Heart left ventricle (tissue), 16 donors: Measurements from ENCODE around the gene ABI1. TPM values are rescaled to one million over a fixed set of nuclear protein-coding genes. Genes with fewer than 3 reads are reported as not detected.

Experiments
- ATAC-seq, 4 donors: fragments of 200-7000 bp; cut with Tn5 transposase; one replicate each; pipeline ENCODE4 v1.9.1; 2020 to 2022; ENCODE audit warnings: moderate library complexity in 4 of 4, mild to moderate bottlenecking in 3 of 4, moderate number of reproducible peaks in 1 of 4
- DNase-seq, 5 donors: peaks; one replicate each; pipeline ENCODE4 v3.0.0-alpha.2; 2020
- H3K27ac ChIP-seq, 12 donors: fragments of 200-600 bp; sonication (generic) in 4 of 12; one replicate each; pipeline versions ENCODE4 v1.5.0 to v1.8.0; 2016 to 2022; ENCODE audit warnings: mild to moderate bottlenecking in 2 of 12
- H3K27me3 ChIP-seq, 9 donors: fragments of 200-600 bp; sonication (generic) in 2 of 9; one replicate each; pipeline versions ENCODE4 v1.5.1 to v1.8.0; 2016 to 2022; ENCODE audit warnings: mild to moderate bottlenecking in 3 of 9
- H3K36me3 ChIP-seq, 9 donors: fragments of 200-600 bp; sonication (generic) in 2 of 9; one replicate each; pipeline versions ENCODE4 v1.5.0 to v1.8.0; 2018 to 2022; ENCODE audit warnings: mild to moderate bottlenecking in 2 of 9
- H3K4me1 ChIP-seq, 12 donors: fragments of 200-600 bp; sonication (generic) in 4 of 12; one replicate each; pipeline versions ENCODE4 v1.5.0 to v1.8.0; 2016 to 2022; ENCODE audit warnings: mild to moderate bottlenecking in 3 of 12
- H3K4me3 ChIP-seq, 12 donors: fragments of 200-600 bp; sonication (generic) in 4 of 12; one replicate each; pipeline versions ENCODE4 v1.5.0 to v1.8.0; 2017 to 2022; ENCODE audit warnings: mild to moderate bottlenecking in 9 of 12, moderate library complexity in 4 of 12
- H3K9me3 ChIP-seq, 12 donors: fragments of 200-600 bp; sonication (generic) in 4 of 12; one replicate each; pipeline versions ENCODE4 v1.5.0 to v1.8.0; 2016 to 2022; ENCODE audit warnings: mild to moderate bottlenecking in 1 of 12
- POLR2A ChIP-seq, 2 donors: fragments of 450-650 bp; IDR thresholded peaks; one replicate each; pipeline ENCODE4 v1.6.1; 2017; ENCODE audit warnings: antibody characterized with exemption in 2 of 2, mild to moderate bottlenecking in 2 of 2, moderate library complexity in 2 of 2
- WGBS, 4 donors: extraction: QIAGEN DNeasy Blood & Tissue Kit in 2 of 4; methylation state at CpG; one replicate each; pipeline versions ENCODE4 v1.1.5 to v1.1.7; 2013 to 2018; 5-methylcytosine and 5-hydroxymethylcytosine counted together
- intact Hi-C, 10 donors: fragments of 100-400 bp; cut with DNase I; formaldehyde crosslinking; loops; one replicate each; pipeline versions ENCODE4 v1.11.1 to v1.14.2; 2022
- polyA plus RNA-seq, 2 donors: library from polyadenylated mRNA; stranded (reverse); fragments of 200-250 nt; gene quantifications; one replicate each; pipeline ENCODE4 v1.2.3, GENCODE V29; 2013
- total RNA-seq, 9 donors: library from RNA; depleted of rRNA in 2 of 9; stranded (reverse); fragments of >200 nt in 2 of 9; fragmentation: NEBNext Ultra II Directional in 3 of 9; extraction: Animal tissue kit (Norgen Biotek cat#: 25700) in 3 of 9; gene quantifications; one replicate each; pipeline versions ENCODE4 v1.1.0 to v1.2.4, GENCODE V29; 2016 to 2023
- TF ChIP-seq, protein P1 (sequence below), 12 donors: fragments of 200-600 bp; sonication (generic) in 4 of 12; IDR thresholded peaks; one replicate each; pipeline versions ENCODE4 v1.5.0 to v1.8.0; 2018 to 2022; ENCODE audit warnings: antibody characterized with exemption in 12 of 12, mild to moderate bottlenecking in 5 of 12
- donor health status: ischemic (EF 13 %, LVEDD 7.1; RV severe dilation, severe dysfunction).
- donor health status: healthy with polysubstance abuse.
- donor health status: DM: no; HTN: yes; CAD: no.
- donor health status: DM: no; HTN: no; CAD: no.
- donor health status: ischemic (EF 25% LVEDD 6.9; RV normal size, moderate dysfunction).
- donor health status: ischemic (EF 25% LVEDD 5.7; RV mildly dilated, moderate dysfunction).
- donor health status: healthy.
- donor health status: DM: yes; HTN: yes; CAD: no.
- donor health status: ischemic (EF 35%, LVEDD 5.7; RV mildly dilated, moderate dysfunction).
- donor health status: nonischemic (EF 11% LVEDD 7.7; RV severe dilation, severe dysfunction).
- donor health status: DM: yes; HTN: yes; CAD: no.
- donor health status: PGD.
- donor health status: ischemic (EF 29% LVEDD 5.4; RV normal size, mild dysfunction).
- donor health status: nonischemic (EF 23%, LVEDD 6.1; RV moderate dilation, normal function).

ABI1 gene
- total and polyA plus RNA-seq, 11 donors: 8.5 to 50.0 (median 25.6) TPM

DNA sequence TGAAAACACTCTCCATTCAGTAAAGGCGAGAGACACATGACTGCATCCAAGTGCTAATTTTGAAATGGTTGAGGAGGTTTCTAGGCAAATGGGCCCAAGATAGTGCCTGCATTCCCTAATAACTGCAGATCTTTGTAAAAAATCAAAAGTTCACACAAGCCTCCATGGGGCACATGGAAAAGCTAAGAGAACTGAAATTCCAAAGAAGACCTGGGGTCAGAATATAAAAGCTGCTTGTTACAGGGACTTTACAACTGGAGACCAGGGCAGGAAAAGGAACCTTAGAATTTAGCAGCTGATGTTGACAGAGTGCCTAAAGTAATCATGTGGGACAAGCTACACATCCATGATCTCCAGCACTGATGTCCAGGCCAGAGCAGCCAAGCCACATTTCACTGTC lies 10.0 kb upstream of the ABI1 start:
- H3K4me1 ChIP-seq: peaks cover 0 to 7% (median 0%) of the 10 kb centered on the region in 12 donors
- intact Hi-C loops: no loop called here
- no peaks in the 10 kb centered on the region for H3K36me3 ChIP-seq
- peaks cover 0 to 12% (median 0%) of the 10 kb centered on the region in 9 donors for H3K27me3 ChIP-seq
- WGBS, 4 donors: 87 to 94% (median 92%) methylated on average over 1 of the region's 1 CpG
- DNase-seq: no peak
- TF ChIP-seq POLR2A (IDR thresholded peaks at IDR 0.05): no peak
- TF ChIP-seq, protein P1, sequence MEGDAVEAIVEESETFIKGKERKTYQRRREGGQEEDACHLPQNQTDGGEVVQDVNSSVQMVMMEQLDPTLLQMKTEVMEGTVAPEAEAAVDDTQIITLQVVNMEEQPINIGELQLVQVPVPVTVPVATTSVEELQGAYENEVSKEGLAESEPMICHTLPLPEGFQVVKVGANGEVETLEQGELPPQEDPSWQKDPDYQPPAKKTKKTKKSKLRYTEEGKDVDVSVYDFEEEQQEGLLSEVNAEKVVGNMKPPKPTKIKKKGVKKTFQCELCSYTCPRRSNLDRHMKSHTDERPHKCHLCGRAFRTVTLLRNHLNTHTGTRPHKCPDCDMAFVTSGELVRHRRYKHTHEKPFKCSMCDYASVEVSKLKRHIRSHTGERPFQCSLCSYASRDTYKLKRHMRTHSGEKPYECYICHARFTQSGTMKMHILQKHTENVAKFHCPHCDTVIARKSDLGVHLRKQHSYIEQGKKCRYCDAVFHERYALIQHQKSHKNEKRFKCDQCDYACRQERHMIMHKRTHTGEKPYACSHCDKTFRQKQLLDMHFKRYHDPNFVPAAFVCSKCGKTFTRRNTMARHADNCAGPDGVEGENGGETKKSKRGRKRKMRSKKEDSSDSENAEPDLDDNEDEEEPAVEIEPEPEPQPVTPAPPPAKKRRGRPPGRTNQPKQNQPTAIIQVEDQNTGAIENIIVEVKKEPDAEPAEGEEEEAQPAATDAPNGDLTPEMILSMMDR (IDR thresholded peaks at IDR 0.05): no peak
- H3K9me3 ChIP-seq: no peaks in the 10 kb centered on the region
- H3K4me3 ChIP-seq: no peak overlapping the region
- no peak overlapping the region for H3K27ac ChIP-seq
- ATAC-seq: no peak

DNA sequence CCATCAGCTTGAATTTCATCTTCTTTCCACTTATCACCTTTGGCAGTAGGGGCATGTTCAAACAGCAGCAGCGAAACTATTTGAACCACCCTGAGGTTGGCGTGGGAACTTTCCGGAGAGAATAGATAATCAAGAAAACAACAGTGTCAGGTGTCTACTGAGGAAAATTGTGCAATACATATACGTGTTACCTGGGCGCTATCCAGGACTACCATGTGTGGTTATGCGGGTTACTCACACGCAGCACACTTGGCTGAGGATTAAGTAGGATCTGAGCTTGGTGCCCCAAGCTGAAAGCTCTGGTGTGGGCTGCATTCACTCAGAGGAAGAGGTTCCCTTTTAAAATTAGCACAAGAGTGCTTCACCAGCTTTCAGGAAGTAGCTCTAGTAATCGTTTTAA lies 8.8 kb upstream of the ABI1 start:
- no peaks in the 10 kb centered on the region for H3K9me3 ChIP-seq
- 57 to 64% (median 62%) methylated on average over 8 of the region's 8 CpGs for WGBS, 4 donors
- peaks cover 0 to 7% (median 0%) of the 10 kb centered on the region in 12 donors for H3K4me1 ChIP-seq
- no peaks in the 10 kb centered on the region for H3K36me3 ChIP-seq
- peaks cover 0 to 12% (median 0%) of the 10 kb centered on the region in 9 donors for H3K27me3 ChIP-seq
- ATAC-seq: no peak
- intact Hi-C loops: loop anchor here in 2 of 10 donors (10.0 kb wide), 2 partner anchors 175 to 285 kb away; partner anchors contain the start of genes MASTL (in 1 of the 2), PDSS1 (in 1 of the 2) and YME1L1 (in 1 of the 2)
- TF ChIP-seq, protein P1 (IDR thresholded peaks at IDR 0.05): no peak
- no peak for TF ChIP-seq POLR2A (IDR thresholded peaks at IDR 0.05)
- no peak overlapping the region for H3K4me3 ChIP-seq
- no peak overlapping the region for H3K27ac ChIP-seq
- no peak for DNase-seq

DNA sequence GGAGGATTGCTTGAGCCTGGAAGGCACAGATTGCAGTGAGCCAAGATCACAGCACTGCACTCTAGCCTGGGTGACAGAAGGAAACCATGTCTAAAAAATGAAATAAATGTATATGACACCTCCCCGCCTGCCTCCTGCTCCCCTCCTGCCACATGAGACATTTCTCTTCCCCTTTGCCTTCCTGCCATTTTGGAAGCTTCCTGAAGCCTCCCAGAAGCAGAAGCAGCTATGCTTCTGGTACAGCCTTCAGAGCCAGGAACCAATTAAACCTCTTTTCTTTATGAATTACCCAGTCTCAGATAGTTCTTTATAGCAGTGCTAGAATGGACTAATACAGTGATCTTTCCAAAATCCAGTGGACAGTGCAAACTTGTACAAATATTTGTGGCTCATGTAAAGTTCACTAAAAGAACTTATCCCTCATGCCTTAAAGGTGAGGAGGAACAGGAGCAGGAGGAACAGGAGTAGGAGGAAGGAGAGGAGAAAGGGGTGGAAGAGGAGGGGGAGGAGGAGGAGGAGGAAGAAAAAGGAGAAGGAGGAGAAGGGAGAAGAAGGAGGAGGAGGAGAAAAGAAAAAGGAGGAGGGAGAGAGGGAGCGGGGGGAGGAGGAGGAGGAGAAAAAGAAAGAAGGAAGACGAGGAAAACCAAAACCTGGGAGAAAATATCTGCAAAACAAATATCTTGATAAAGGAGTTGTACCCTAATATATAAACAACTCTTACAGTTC lies 2.8 kb upstream of the ABI1 start:
- peaks cover 0 to 8% (median 0%) of the 10 kb centered on the region in 9 donors for H3K27me3 ChIP-seq
- peaks cover 0 to 19% (median 8%) of the 10 kb centered on the region in 12 donors for H3K4me1 ChIP-seq
- no peak for ATAC-seq
- no peak overlapping the region for H3K27ac ChIP-seq
- WGBS, 4 donors: 68 to 73% (median 72%) methylated on average over 3 of the region's 3 CpGs
- no peak overlapping the region for H3K4me3 ChIP-seq
- no peaks in the 10 kb centered on the region for H3K36me3 ChIP-seq
- intact Hi-C loops: loop anchor here in 5 of 10 donors (5.0 to 10.0 kb wide), 4 partner anchors 136 to 291 kb away; partner anchors contain the start of genes PDSS1 (in 2 of the 5), MASTL (in 1 of the 5) and YME1L1 (in 1 of the 5)
- H3K9me3 ChIP-seq: no peaks in the 10 kb centered on the region
- no peak for TF ChIP-seq POLR2A (IDR thresholded peaks at IDR 0.05)
- TF ChIP-seq, protein P1 (IDR thresholded peaks at IDR 0.05): no peak
- DNase-seq: no peak

DNA sequence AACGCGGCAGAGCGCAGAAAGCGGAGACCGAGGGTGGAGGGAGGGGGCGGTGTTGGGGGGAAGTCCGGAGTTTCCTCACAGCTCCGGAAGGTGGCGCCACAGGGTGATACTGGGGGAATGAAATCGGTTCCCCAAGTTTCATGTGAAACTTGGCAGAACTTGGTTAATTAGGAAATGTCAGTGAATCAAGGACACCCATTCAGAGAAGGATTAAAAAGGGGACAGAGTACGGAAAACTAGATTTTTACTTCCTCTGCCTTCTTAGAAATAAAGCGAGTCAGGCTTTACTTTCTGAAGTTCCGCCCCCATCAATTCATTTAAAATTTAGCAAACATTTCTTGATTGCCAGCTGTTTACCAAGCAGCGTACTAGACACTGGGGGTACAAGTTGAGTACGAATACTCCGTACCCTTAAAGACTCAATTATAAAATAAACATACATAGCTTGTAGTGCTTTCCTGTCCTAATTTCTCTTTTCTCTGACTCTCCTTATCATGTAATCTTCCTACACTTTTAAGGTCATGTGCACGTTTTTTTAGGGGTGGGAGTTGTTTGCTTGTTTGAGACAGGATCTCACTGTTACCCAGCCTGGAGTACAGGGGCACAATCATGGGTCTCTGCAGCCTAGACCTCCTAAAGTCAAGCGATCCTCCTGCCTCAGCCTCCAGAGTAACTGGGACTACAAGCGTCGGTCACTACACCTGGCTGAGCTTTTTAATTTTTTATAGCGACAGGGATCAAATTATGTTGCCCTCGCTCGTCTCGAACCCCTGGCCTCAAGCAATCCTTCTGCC lies 644 bp upstream of the ABI1 start:
- intact Hi-C loops: loop anchor here in 5 of 10 donors (5.0 to 10.0 kb wide), 4 partner anchors 134 to 293 kb away; partner anchors contain the start of genes PDSS1 (in 2 of the 5), MASTL (in 1 of the 5) and YME1L1 (in 1 of the 5)
- TF ChIP-seq, protein P1 (IDR thresholded peaks at IDR 0.05): peak; percentile 63 to 90 (median 81)
- TF ChIP-seq POLR2A (IDR thresholded peaks at IDR 0.05): no peak
- WGBS, 4 donors: 40 to 43% (median 41%) methylated on average over 24 of the region's 24 CpGs
- Histone ChIP-seq H3K9me3 (no peaks in the 10 kb centered on the region), H3K27ac (peak overlapping the region in 2 of 12 donors; percentile 33 to 42), H3K36me3 (no peaks in the 10 kb centered on the region), H3K27me3 (no peaks in the 10 kb centered on the region), H3K4me3 (peak overlapping the region in 9 of 12 donors; percentile 6 to 99 (median 76)), H3K4me1 (peaks cover 6 to 40% (median 25%) of the 10 kb centered on the region in 12 donors)
- no peak for ATAC-seq
- no peak for DNase-seq
